GM12878 (cell line): ENCODE results near the gene MFN1. TPM values are rescaled to one million over a fixed set of nuclear protein-coding genes. Genes with fewer than 3 reads are reported as not detected.
A peak's percentile ranks its signal among the peaks of the same experiment; 100 is the strongest.

ENCODE experiments used
- BHLHE40 ChIP-seq, 2 experiments: fragments of 450-650 bp in 1 of 2; IDR thresholded peaks; 2 replicates each; pipeline ENCODE4 v1.6.1; 2011 to 2017; ENCODE audit warnings: low read depth in 2 of 2, borderline replicate concordance in 1 of 2, improper control_type of control experiment in 1 of 2, low read length in 1 of 2, mild to moderate bottlenecking in 1 of 2
- CHD4 ChIP-seq: fragments of 200-600 bp; sonication (generic); IDR thresholded peaks from 2 replicates; pipeline ENCODE4 v1.6.1; 2016; ENCODE audit warnings: mild to moderate bottlenecking
- FOXK2 ChIP-seq: fragments of 450-650 bp; IDR thresholded peaks from 2 replicates; pipeline ENCODE4 v1.6.1; 2017; ENCODE audit warnings: mild to moderate bottlenecking, moderate library complexity
- GABPA ChIP-seq: IDR thresholded peaks from 2 replicates; pipeline ENCODE4 v1.6.1; 2014; ENCODE audit warnings: antibody characterized with exemption, low read depth, mild to moderate bottlenecking, inconsistent platforms
- IKZF1 ChIP-seq: fragments of 450-650 bp; conservative IDR thresholded peaks from 2 replicates; pipeline ENCODE4 v1.6.1; 2017; ENCODE audit warnings: antibody characterized with exemption, mild to moderate bottlenecking
- KAT2A ChIP-seq: conservative IDR thresholded peaks from 2 replicates; pipeline ENCODE4 v1.6.1; 2011; ENCODE audit warnings: low read depth, low read length; ENCODE audit not compliant: control insufficient read depth
- MXI1 ChIP-seq: fragments of 150-350 bp; IDR thresholded peaks from 2 replicates; pipeline ENCODE4 v1.6.1; 2011; ENCODE audit warnings: low read depth, mild to moderate bottlenecking, inconsistent platforms, low read length, improper control_type of control experiment
- SMAD1 ChIP-seq: fragments of 450-650 bp; IDR thresholded peaks from 2 replicates; pipeline ENCODE4 v1.6.1; 2018; ENCODE audit warnings: mild to moderate bottlenecking, low read depth; ENCODE audit not compliant: partially characterized antibody
- SRF ChIP-seq, 2 experiments: IDR thresholded peaks; 2 replicates each; pipeline ENCODE4 v1.6.1; 2011; ENCODE audit warnings: low read depth in 2 of 2, low read length in 2 of 2, mild to moderate bottlenecking in 1 of 2, moderate library complexity in 1 of 2
- ZNF274 ChIP-seq: IDR thresholded peaks from one replicate; pipeline ENCODE4 v1.8.0; 2011; ENCODE audit not compliant: insufficient read length, insufficient read depth
- ZNF622 ChIP-seq: fragments of 450-650 bp; IDR thresholded peaks from 2 replicates; pipeline ENCODE4 v1.6.1; 2017; ENCODE audit warnings: mild to moderate bottlenecking, inconsistent platforms
- polyA plus RNA-seq, 11 experiments: library from polyadenylated mRNA; depleted of rRNA in 4 of 11; unstranded in 6 of 11; stranded (reverse) in 5 of 11; fragments of >200 nt; fragmentation: Nextera tagmentation in 4 of 11; fragmentation: Illumina TruSeq in 1 of 11; extraction: Ambion mirVana in 4 of 11; extraction: Trizol in 1 of 11; gene quantifications; 1 replicate in 1 of 11; 2 replicates in 10 of 11; pipeline versions ENCODE4 v1.2.1 to v1.2.3, GENCODE V29; 2011 to 2016; ENCODE audit warnings: inconsistent platforms in 2 of 11, missing spikeins in 2 of 11, low read depth in 1 of 11
- total RNA-seq, 4 experiments: library from RNA; depleted of rRNA in 3 of 4; stranded (reverse); fragments of >200 nt in 3 of 4; fragmentation: Illumina TruSeq in 1 of 4; extraction: Trizol in 1 of 4; gene quantifications; 2 replicates each; pipeline versions ENCODE4 v1.2.1 to v1.2.3, GENCODE V29; 2013 to 2021
- TF ChIP-seq, protein P1 (sequence below): fragments of 450-650 bp; IDR thresholded peaks from 2 replicates; pipeline ENCODE4 v1.6.1; 2017; ENCODE audit warnings: low read depth, mild to moderate bottlenecking, moderate library complexity
- TF ChIP-seq, protein P2 (sequence below): fragments of 450-650 bp; IDR thresholded peaks from 2 replicates; pipeline ENCODE4 v1.6.1; 2017; ENCODE audit warnings: antibody characterized with exemption, mild to moderate bottlenecking, moderate library complexity

Gene MFN1
- total and polyA plus RNA-seq, 10 of the 15 experiments (the other 5 are each of a cell fraction or from before 2014, with no cell fraction given) = 14.4 to 120 (median 39.8) TPM

DNA sequence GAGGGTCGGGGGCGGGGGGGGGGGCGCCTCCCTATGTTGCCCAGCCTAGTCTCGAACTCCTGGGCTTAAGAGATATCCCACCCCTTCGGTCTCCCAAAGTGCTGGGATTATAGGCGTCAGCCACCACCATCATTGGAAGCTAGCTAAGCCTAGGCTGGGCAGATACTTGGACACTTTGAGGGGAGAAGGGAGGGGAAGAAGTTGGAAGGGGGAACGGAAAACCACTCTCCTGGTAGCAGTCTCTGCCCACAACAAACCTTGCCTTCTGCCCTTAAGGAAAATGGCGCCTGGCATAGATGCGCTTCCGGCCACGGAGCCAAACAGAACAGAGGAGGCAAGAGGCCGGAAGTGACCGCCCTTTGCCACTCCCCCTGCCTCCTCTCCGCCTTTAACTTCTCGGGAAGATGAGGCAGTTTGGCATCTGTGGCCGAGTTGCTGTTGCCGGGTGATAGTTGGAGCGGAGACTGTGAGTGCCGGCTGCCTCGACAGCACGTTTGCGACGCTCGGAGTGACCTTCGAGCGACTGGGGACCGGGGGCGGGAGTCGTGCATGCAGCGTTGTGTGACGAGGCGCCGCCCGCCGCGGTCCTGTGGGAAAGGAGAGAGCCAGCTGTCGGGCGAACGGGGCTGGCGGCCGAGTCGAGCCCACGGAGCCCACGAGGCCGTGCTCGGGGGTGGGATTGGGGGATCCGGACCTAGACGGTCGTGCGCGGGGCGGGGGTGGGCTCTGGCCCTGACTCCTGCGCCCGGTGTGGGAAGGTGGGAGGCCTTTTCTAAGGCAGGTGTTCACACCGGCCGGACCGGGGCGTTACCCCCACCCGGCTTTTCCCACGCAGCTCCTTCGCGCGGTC is at the start of gene MFN1 (continued):
- TF ChIP-seq, protein P1, sequence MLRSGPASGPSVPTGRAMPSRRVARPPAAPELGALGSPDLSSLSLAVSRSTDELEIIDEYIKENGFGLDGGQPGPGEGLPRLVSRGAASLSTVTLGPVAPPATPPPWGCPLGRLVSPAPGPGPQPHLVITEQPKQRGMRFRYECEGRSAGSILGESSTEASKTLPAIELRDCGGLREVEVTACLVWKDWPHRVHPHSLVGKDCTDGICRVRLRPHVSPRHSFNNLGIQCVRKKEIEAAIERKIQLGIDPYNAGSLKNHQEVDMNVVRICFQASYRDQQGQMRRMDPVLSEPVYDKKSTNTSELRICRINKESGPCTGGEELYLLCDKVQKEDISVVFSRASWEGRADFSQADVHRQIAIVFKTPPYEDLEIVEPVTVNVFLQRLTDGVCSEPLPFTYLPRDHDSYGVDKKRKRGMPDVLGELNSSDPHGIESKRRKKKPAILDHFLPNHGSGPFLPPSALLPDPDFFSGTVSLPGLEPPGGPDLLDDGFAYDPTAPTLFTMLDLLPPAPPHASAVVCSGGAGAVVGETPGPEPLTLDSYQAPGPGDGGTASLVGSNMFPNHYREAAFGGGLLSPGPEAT = peak; percentile 37; the same call in 1 of the 2 replicates
- TF ChIP-seq KAT2A = no peak
- TF ChIP-seq SMAD1 = no peak
- no peak for TF ChIP-seq SRF (IDR thresholded peaks at IDR 0.05; ENCODE audit: low read depth in 2 of 2, low read length in 2 of 2)
- no peak for TF ChIP-seq CHD4
- TF ChIP-seq ZNF622 = no peak
- TF ChIP-seq, protein P2, sequence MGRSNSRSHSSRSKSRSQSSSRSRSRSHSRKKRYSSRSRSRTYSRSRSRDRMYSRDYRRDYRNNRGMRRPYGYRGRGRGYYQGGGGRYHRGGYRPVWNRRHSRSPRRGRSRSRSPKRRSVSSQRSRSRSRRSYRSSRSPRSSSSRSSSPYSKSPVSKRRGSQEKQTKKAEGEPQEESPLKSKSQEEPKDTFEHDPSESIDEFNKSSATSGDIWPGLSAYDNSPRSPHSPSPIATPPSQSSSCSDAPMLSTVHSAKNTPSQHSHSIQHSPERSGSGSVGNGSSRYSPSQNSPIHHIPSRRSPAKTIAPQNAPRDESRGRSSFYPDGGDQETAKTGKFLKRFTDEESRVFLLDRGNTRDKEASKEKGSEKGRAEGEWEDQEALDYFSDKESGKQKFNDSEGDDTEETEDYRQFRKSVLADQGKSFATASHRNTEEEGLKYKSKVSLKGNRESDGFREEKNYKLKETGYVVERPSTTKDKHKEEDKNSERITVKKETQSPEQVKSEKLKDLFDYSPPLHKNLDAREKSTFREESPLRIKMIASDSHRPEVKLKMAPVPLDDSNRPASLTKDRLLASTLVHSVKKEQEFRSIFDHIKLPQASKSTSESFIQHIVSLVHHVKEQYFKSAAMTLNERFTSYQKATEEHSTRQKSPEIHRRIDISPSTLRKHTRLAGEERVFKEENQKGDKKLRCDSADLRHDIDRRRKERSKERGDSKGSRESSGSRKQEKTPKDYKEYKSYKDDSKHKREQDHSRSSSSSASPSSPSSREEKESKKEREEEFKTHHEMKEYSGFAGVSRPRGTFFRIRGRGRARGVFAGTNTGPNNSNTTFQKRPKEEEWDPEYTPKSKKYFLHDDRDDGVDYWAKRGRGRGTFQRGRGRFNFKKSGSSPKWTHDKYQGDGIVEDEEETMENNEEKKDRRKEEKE = no peak
- TF ChIP-seq GABPA = peak; percentile 93
- TF ChIP-seq IKZF1 = peak; percentile 83
- TF ChIP-seq ZNF274 = no peak
- TF ChIP-seq FOXK2 = no peak
- peak; percentile 20 to 79; a peak in 2 of 4 replicates for TF ChIP-seq BHLHE40 (IDR thresholded peaks at IDR 0.05; ENCODE audit: borderline replicate concordance in 1 of 2, low read depth in 2 of 2, low read length in 1 of 2)
- peak; percentile 84 for TF ChIP-seq MXI1
- TF ChIP-seq, all 136 proteins: peak for 48
